GM12892 (cell line): Measurements from ENCODE around the gene FSD1L.

Source experiments
- DNase-seq: peaks from one replicate; pipeline ENCODE4 v3.0.0; 2011; ENCODE audit not compliant: insufficient read length
- FAIRE-seq: peaks from 2 replicates; lab custom pipeline; 2011; peaks lifted over from hg19 to GRCh38; lab: Jason Lieb, UNC
- POLR2A ChIP-seq: IDR thresholded peaks from 2 replicates; pipeline ENCODE4 v1.6.1; 2011; ENCODE audit warnings: low read depth, low read length, control low read depth
- POLR2AphosphoS5 ChIP-seq: IDR thresholded peaks from 2 replicates; pipeline ENCODE4 v1.6.1; 2011; ENCODE audit warnings: low read depth, low read length, control low read depth
- TAF1 ChIP-seq: IDR thresholded peaks from 2 replicates; pipeline ENCODE4 v1.6.1; 2011; ENCODE audit warnings: low read depth, mild to moderate bottlenecking, control low read depth, low read length, borderline replicate concordance

FSD1L gene

GRCh38 chr9:105419816-105420597 is 27.8 kb upstream of the FSD1L start:
- no peak for DNase-seq
- no peak for TF ChIP-seq TAF1
- FAIRE-seq, result no peak

- FAIRE-seq (no peak), DNase-seq (no peak)
- TF ChIP-seq TAF1 (no peak), POLR2A (no peak), POLR2AphosphoS5 (no peak)
These were observed 26.7 kb upstream of the FSD1L start for GRCh38 chr9:105421154-105421553.

- DNase-seq, result no peak
- TF ChIP-seq POLR2AphosphoS5 (no peak), POLR2A (no peak), TAF1 (no peak)
- no peak for FAIRE-seq
These were observed 26.0 kb upstream of the FSD1L start for GRCh38 chr9:105421864-105422263.

GRCh38 chr9:105425816-105426433 is 21.9 kb upstream of the FSD1L start:
- FAIRE-seq, result no peak
- TF ChIP-seq POLR2A, result no peak
- no peak for TF ChIP-seq POLR2AphosphoS5
- TF ChIP-seq TAF1, result no peak
- no peak for DNase-seq

- TF ChIP-seq POLR2A, result no peak
- no peak for TF ChIP-seq TAF1
- TF ChIP-seq POLR2AphosphoS5, result no peak
- no peak for DNase-seq
- FAIRE-seq, result no peak
These were observed 21.2 kb upstream of the FSD1L start for GRCh38 chr9:105426657-105427056.

GRCh38 chr9:105431424-105432246 is 16.2 kb upstream of the FSD1L start:
- no peak for TF ChIP-seq TAF1
- no peak for TF ChIP-seq POLR2A
- TF ChIP-seq POLR2AphosphoS5, result no peak
- DNase-seq, result no peak
- no peak for FAIRE-seq

- no peak for DNase-seq
- no peak for FAIRE-seq
- TF ChIP-seq POLR2AphosphoS5 (no peak), POLR2A (no peak), TAF1 (no peak)
These were observed 15.5 kb upstream of the FSD1L start for GRCh38 chr9:105432247-105432842.

GRCh38 chr9:105435453-105435852 is 12.4 kb upstream of the FSD1L start:
- TF ChIP-seq TAF1 (no peak), POLR2A (no peak), POLR2AphosphoS5 (no peak)
- FAIRE-seq (no peak), DNase-seq (no peak)

GRCh38 chr9:105436783-105437182 is 11.1 kb upstream of the FSD1L start:
- FAIRE-seq (no peak), DNase-seq (no peak)
- TF ChIP-seq TAF1, result no peak
- TF ChIP-seq POLR2A, result no peak
- TF ChIP-seq POLR2AphosphoS5, result no peak

GRCh38 chr9:105437704-105438103 is 10.1 kb upstream of the FSD1L start:
- DNase-seq, result no peak
- TF ChIP-seq POLR2A, result no peak
- TF ChIP-seq TAF1, result no peak
- TF ChIP-seq POLR2AphosphoS5, result no peak
- FAIRE-seq, result no peak

- DNase-seq (no peak), FAIRE-seq (no peak)
These were observed 9.6 kb upstream of the FSD1L start for GRCh38 chr9:105438141-105438806.

More at GRCh38 chr9:105438141-105438806, 9.6 kb upstream of the FSD1L start:
- no peak for TF ChIP-seq POLR2A
- no peak for TF ChIP-seq POLR2AphosphoS5
- TF ChIP-seq TAF1, result no peak
